ENCODE results near the gene CYP46A1.

GRCh38 chr14:99730876-99731546 lies 46.9 kb downstream of the CYP46A1 start:
- TF ChIP-seq CTCF (IDR thresholded peaks at IDR 0.05) (no peak), EZH2 (IDR thresholded peaks at IDR 0.05) (no peak)

Measured in neural progenitor cell (in vitro differentiated cells).